SK-N-SH (cell line): ENCODE measurements around the gene EBF4. TPM values are rescaled to one million over a fixed set of nuclear protein-coding genes. Genes with fewer than 3 reads are reported as not detected.
"Not testable (repeated sequence)": the region's sequence is repeated elsewhere in the genome, so short reads cannot be mapped to it uniquely, and the experiment has no call there.

Experiments
- CTCF ChIA-PET: fragments of 300-600, 350-600 bp; formaldehyde crosslinking; extraction: SDS; loops from one replicate; lab custom pipeline; 2021; lab: Yijun Ruan, JAX
- POLR2A ChIA-PET: fragments of 350-600 bp; sonication (Branson Sonifier 250); formaldehyde crosslinking; extraction: SDS; loops from one replicate; lab custom pipeline; 2020; ENCODE audit warnings: antibody characterized with exemption, inconsistent platforms; lab: Yijun Ruan, JAX
- DNase-seq: peaks from one replicate; pipeline ENCODE4 v3.0.0; 2012
- H2AFZ ChIP-seq: fragments of 200-600 bp; sonication (generic); 2 replicates; pipeline ENCODE4 v1.8.1; 2016; ENCODE audit warnings: antibody characterized with exemption, mild to moderate bottlenecking, low read depth
- H3F3A ChIP-seq: fragments of 200-600 bp; sonication (generic); replicated peaks from 2 replicates; pipeline ENCODE3; 2016; ENCODE audit warnings: antibody characterized with exemption, mild to moderate bottlenecking; ENCODE audit not compliant: insufficient read depth
- H3K27ac ChIP-seq, 2 experiments: fragments of 200-500 bp in 1 of 2; fragments of 200-600 bp in 1 of 2; sonication (Bioruptor generic) in 1 of 2; sonication (generic), shearing (Covaris generic) in 1 of 2; 2 replicates each; pipeline versions ENCODE4 v1.5.1 to v1.6.1; 2014 to 2016; ENCODE audit warnings: low read depth in 2 of 2, inconsistent platforms in 1 of 2, low read length in 1 of 2, mild to moderate bottlenecking in 1 of 2, mixed read lengths in 1 of 2
- H3K27me3 ChIP-seq: fragments of 200-600 bp; sonication (generic), shearing (Covaris generic); 2 replicates; pipeline ENCODE4 v1.6.1; 2016; ENCODE audit warnings: mixed run types; ENCODE audit not compliant: insufficient read depth
- H3K36me3 ChIP-seq, 2 experiments: fragments of 200-500 bp in 1 of 2; fragments of 200-600 bp in 1 of 2; sonication (Bioruptor generic) in 1 of 2; sonication (generic) in 1 of 2; replicated peaks in 1 of 2; 2 replicates each; pipeline versions ENCODE3 to v1.5.1; 2014 to 2016; ENCODE audit warnings: low read length in 1 of 2, mild to moderate bottlenecking in 1 of 2; ENCODE audit not compliant: insufficient read depth in 2 of 2, control insufficient read depth in 1 of 2
- H3K4me1 ChIP-seq, 2 experiments: fragments of 200-500 bp in 1 of 2; fragments of 200-600 bp in 1 of 2; sonication (Bioruptor generic) in 1 of 2; sonication (generic), shearing (Covaris generic) in 1 of 2; 2 replicates each; pipeline versions ENCODE4 v1.5.1 to v1.6.1; 2014 to 2016; ENCODE audit warnings: low read depth in 1 of 2, low read length in 1 of 2, mixed run types in 1 of 2; ENCODE audit not compliant: insufficient read depth in 2 of 2, control insufficient read depth in 1 of 2
- H3K4me2 ChIP-seq: fragments of 200-600 bp; sonication (generic), shearing (Covaris generic); 2 replicates; pipeline ENCODE4 v1.6.1; 2017; ENCODE audit warnings: mixed run types
- H3K4me3 ChIP-seq, 2 experiments: fragments of 200-500 bp in 1 of 2; fragments of 200-600 bp in 1 of 2; sonication (Bioruptor generic) in 1 of 2; sonication (generic), shearing (Covaris generic) in 1 of 2; 2 replicates each; pipeline versions ENCODE4 v1.5.1 to v1.8.1; 2014 to 2016; ENCODE audit warnings: low read depth in 2 of 2, inconsistent platforms in 1 of 2, low read length in 1 of 2, mild to moderate bottlenecking in 1 of 2, mixed read lengths in 1 of 2, moderate library complexity in 1 of 2
- H3K79me2 ChIP-seq: fragments of 200-600 bp; sonication (generic); 2 replicates; pipeline ENCODE4 v1.8.1; 2017; ENCODE audit warnings: mild to moderate bottlenecking; ENCODE audit not compliant: insufficient read depth
- H3K9ac ChIP-seq: fragments of 200-600 bp; sonication (generic); 2 replicates; pipeline ENCODE4 v1.6.1; 2017; ENCODE audit warnings: mixed run types
- H3K9me2 ChIP-seq: fragments of 200-600 bp; sonication (generic); 2 replicates; pipeline ENCODE4 v1.6.1; 2017; ENCODE audit warnings: mixed run types
- H3K9me3 ChIP-seq: fragments of 200-600 bp; sonication (generic); 2 replicates; pipeline ENCODE4 v1.6.1; 2017; ENCODE audit warnings: mixed run types, mild to moderate bottlenecking, moderate library complexity
- H4K20me1 ChIP-seq: fragments of 200-600 bp; sonication (generic); 2 replicates; pipeline ENCODE4 v1.6.1; 2017; ENCODE audit warnings: mild to moderate bottlenecking, mixed run types; ENCODE audit not compliant: insufficient read depth
- CHD2 ChIP-seq: fragments of 150-350 bp; IDR thresholded peaks from 2 replicates; pipeline ENCODE4 v1.6.1; 2018; ENCODE audit warnings: low read length; ENCODE audit not compliant: partially characterized antibody
- EP300 ChIP-seq, 2 experiments: IDR thresholded peaks; 2 replicates each; pipeline versions ENCODE4 v1.4.0 to v1.6.1; 2012; ENCODE audit warnings: borderline replicate concordance in 1 of 2, low read depth in 1 of 2, low read length in 1 of 2
- EZH2phosphoT487 ChIP-seq: fragments of 200-600 bp; sonication (generic); IDR thresholded peaks from 2 replicates; pipeline ENCODE4 v1.6.1; 2017; ENCODE audit warnings: low read depth, mixed run types, mild to moderate bottlenecking, antibody characterized with exemption, moderate library complexity, borderline replicate concordance
- FOXM1 ChIP-seq: IDR thresholded peaks from 2 replicates; pipeline ENCODE4 v1.4.0; 2012; ENCODE audit warnings: low read depth, mild to moderate bottlenecking
- GABPA ChIP-seq: IDR thresholded peaks from 2 replicates; pipeline ENCODE4 v1.4.0; 2012; ENCODE audit warnings: low read depth, mild to moderate bottlenecking
- RAD21 ChIP-seq: IDR thresholded peaks from 2 replicates; pipeline ENCODE4 v1.6.1; 2012; ENCODE audit warnings: mild to moderate bottlenecking, low read length
- TAF1 ChIP-seq: IDR thresholded peaks from 2 replicates; pipeline ENCODE4 v1.6.1; 2012; ENCODE audit warnings: low read depth, mild to moderate bottlenecking, low read length, moderate library complexity, borderline replicate concordance
- TEAD4 ChIP-seq: IDR thresholded peaks from 2 replicates; pipeline ENCODE4 v1.4.0; 2012; ENCODE audit warnings: mild to moderate bottlenecking, borderline replicate concordance; ENCODE audit not compliant: insufficient read depth
- WGBS: methylation state at CpG from one replicate; pipeline ENCODE4 v1.1.6; 2017; ENCODE audit warnings: low lambda C conversion rate; 5-methylcytosine and 5-hydroxymethylcytosine counted together
- polyA plus RNA-seq, 3 experiments: library from polyadenylated mRNA; depleted of rRNA; stranded (reverse); fragments of >200 nt; gene quantifications; 2 replicates each; pipeline ENCODE4 v1.2.3, GENCODE V29; 2012
- TF ChIP-seq, protein P1 (sequence below): fragments of 150-350 bp; IDR thresholded peaks from 2 replicates; pipeline ENCODE4 v1.6.1; 2017; ENCODE audit warnings: antibody characterized with exemption, low read length, low read depth, borderline replicate concordance
- TF ChIP-seq, protein P2 (sequence below): IDR thresholded peaks from 2 replicates; pipeline ENCODE4 v1.4.0; 2012; ENCODE audit warnings: low read depth, borderline replicate concordance
- TF ChIP-seq, protein P3 (sequence below): IDR thresholded peaks from 2 replicates; pipeline ENCODE4 v1.4.0; 2012; ENCODE audit warnings: low read depth

Gene EBF4
- polyA plus RNA-seq, 1 of the 3 experiments (the other 2 are of a cell fraction), result 20.6 TPM

DNA sequence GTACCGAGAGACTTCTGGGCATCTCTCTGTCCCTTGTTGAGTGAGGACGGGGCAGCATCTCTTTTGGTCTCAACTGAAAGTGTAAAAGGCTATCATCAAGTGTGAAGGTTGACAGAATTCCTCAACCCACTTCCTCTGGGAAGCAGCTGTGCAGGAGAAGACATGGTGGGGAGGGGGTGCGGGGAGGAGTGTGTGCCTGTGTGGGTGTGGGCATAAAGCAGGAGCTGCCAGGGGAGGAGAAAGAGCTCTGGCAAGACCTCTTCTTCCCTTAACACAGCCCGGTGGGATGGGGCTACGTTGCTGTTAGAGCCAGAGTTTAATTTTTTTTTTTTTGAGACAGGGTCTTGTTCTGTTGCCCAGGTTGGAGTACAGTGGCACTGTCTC lies 76.0 kb downstream of the EBF4 start:
- Histone ChIP-seq H3K4me1 (0 out of 4 replicates have a peak, but pooled peaks cover 0 to 5% of the 10 kb centered on the region in 2 experiments), H2AFZ (no peak overlapping the region), H3K9me2 (no peaks in the 10 kb centered on the region), H3K9ac (no peak overlapping the region), H3F3A (no peaks in the 10 kb centered on the region), H3K79me2 (no peaks in the 10 kb centered on the region), H3K27me3 (no peaks in the 10 kb centered on the region), H3K36me3 (no peaks in the 10 kb centered on the region), H4K20me1 (no peaks in the 10 kb centered on the region), H3K4me2 (no peak overlapping the region), H3K4me3 (no peak overlapping the region), H3K27ac (no peak overlapping the region), H3K9me3 (no peaks in the 10 kb centered on the region)
- 60% methylated on average over 4 of the region's 5 CpGs for WGBS
- CTCF ChIA-PET, result interaction anchor here (4.7 kb wide), 1 partner anchor 13 kb away, joined by 16 read pairs; no protein-coding TSS in a partner anchor
- TF ChIP-seq RAD21 (no peak), TAF1 (no peak), FOXM1 (no peak), CHD2 (no peak), TEAD4 (no peak), EP300 (IDR thresholded peaks at IDR 0.05; ENCODE audit: borderline replicate concordance in 1 of 2, low read depth in 1 of 2, low read length in 1 of 2) (no peak), EZH2phosphoT487 (no peak), GABPA (no peak)
- TF ChIP-seq, protein P1, sequence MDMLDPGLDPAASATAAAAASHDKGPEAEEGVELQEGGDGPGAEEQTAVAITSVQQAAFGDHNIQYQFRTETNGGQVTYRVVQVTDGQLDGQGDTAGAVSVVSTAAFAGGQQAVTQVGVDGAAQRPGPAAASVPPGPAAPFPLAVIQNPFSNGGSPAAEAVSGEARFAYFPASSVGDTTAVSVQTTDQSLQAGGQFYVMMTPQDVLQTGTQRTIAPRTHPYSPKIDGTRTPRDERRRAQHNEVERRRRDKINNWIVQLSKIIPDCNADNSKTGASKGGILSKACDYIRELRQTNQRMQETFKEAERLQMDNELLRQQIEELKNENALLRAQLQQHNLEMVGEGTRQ, result no peak
- TF ChIP-seq, protein P2, sequence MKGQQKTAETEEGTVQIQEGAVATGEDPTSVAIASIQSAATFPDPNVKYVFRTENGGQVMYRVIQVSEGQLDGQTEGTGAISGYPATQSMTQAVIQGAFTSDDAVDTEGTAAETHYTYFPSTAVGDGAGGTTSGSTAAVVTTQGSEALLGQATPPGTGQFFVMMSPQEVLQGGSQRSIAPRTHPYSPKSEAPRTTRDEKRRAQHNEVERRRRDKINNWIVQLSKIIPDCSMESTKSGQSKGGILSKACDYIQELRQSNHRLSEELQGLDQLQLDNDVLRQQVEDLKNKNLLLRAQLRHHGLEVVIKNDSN, result no peak
- TF ChIP-seq, protein P3, sequence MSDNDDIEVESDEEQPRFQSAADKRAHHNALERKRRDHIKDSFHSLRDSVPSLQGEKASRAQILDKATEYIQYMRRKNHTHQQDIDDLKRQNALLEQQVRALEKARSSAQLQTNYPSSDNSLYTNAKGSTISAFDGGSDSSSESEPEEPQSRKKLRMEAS, result no peak
- POLR2A ChIA-PET, result no interaction called here
- no peak for DNase-seq

DNA sequence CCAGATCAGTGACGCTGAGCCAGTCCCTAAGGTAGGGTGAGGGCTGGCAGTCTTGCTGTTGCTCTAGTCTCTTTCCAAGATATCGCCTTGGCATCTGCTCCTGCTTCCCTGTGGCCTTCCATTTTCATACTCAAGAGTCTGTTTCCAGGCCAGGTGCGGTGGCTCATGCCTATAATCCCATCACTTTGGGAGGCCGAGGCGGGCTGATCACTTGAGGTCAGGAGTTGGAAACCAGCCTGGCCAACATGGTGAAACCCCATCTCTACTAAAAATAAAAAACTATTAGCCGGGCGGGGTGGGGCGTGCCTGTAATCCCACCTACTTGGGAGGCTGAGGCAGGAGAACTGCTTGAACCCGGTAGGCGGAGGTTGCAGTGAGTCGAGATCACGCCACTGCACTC lies 77.5 kb downstream of the EBF4 start:
- H4K20me1 ChIP-seq, H3K4me2 ChIP-seq, H3K4me3 ChIP-seq, H3K36me3 ChIP-seq, POLR2A ChIA-PET, H3K9ac ChIP-seq, H3F3A ChIP-seq, H3K9me3 ChIP-seq, H3K27ac ChIP-seq, H3K9me2 ChIP-seq, H3K27me3 ChIP-seq, H2AFZ ChIP-seq, H3K4me1 ChIP-seq, H3K79me2 ChIP-seq: not testable (repeated sequence)
- CTCF ChIA-PET, result interaction anchor here (1.6 kb wide), 1 partner anchor 14 kb away, joined by 4 read pairs; no protein-coding TSS in a partner anchor
- WGBS, result 90% methylated on average over 12 of the region's 12 CpGs
- DNase-seq, result peak; percentile 9
